DMS53 (cell line): ENCODE results near the gene RRP12.
A peak's percentile ranks its signal among the peaks of the same experiment; 100 is the strongest.
"Not testable (repeated sequence)": the region's sequence is repeated elsewhere in the genome, so short reads cannot be mapped to it uniquely, and the experiment has no call there.

Source experiments
- DNase-seq: peaks from one replicate; lab custom pipeline; 2025; lab: John Stamatoyannopoulos, UW

Gene RRP12

DNA sequence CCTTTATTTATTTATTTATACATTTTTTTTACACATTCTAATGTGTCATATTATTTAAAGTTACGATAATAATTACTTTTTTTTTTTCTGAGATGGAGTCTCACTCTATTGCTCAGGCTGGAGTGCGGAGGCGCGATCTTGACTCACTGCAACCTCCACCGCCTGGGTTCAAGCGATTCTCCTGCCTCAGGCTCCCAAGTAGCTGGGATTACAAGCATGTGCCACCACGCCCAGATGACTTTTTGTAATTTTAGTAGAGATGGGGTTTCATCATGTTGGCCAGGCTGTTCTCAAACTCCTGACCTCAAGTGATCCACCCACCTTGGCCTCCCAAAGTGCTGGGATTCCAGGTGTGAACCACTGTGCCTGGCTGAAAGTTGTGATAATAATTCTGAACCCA is 5.3 kb upstream of the RRP12 start:
- not testable (repeated sequence) for DNase-seq

DNA sequence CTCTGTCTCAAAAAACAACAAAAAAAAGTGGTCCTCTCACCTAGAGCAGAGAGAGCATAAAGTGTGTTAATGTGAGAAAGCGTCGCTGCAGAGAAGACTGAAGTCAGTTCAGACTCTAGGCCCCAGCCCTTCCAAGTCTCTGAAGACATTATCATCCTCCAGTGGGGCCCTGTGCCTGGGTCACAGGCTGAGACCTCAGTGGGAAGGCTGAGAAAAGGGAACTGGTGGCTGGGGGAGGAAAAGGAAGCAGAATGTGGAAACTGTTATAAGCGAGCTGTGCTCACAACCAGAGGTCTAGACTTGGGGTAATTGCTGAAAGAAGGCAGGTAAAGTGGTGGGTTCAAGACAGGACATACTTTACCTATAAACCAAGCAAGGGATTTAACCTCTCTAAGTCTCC is 4.9 kb upstream of the RRP12 start:
- DNase-seq, result no peak

DNA sequence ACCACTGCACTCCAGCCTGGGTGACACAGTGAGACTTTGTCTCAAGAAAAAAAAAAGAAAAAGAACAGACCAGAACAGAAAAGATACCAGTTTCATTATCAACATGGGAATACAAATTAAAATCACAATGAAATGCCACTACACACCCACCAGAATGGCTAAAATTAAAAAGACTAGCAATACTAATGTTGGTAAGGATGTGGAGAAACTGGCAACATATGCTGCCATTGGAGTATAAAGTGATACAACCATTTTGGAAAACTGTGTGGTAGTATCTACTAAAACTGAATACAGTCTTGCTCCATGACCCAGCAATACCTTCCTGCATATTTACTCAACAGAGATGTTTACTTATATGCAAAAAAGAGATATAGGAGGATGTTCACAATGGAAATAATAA is 2.9 kb upstream of the RRP12 start:
- no peak for DNase-seq

DNA sequence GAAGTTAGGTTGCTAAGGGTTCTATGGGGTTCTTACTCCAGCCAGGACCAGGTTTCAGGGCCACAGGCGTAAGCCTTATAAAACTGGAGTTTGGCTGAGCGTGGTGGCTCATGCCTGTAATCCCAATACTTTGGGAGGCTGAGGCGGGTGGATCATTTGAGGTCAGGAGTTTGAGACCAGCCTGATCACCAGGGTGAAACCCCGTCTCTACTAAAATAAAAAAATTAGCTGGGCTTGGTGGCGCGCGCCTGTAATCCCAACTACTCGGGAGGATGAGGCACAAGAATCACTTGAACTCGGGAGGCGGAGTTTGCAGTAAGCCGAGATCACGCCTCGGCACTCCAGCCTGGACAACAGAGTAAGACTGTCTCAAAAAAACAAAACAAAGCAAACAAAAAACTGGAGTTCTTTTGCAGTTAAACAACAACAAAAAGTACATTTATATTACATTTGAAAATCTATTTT is 347 bp upstream of the RRP12 start:
- DNase-seq, result peak; percentile 73

DNA sequence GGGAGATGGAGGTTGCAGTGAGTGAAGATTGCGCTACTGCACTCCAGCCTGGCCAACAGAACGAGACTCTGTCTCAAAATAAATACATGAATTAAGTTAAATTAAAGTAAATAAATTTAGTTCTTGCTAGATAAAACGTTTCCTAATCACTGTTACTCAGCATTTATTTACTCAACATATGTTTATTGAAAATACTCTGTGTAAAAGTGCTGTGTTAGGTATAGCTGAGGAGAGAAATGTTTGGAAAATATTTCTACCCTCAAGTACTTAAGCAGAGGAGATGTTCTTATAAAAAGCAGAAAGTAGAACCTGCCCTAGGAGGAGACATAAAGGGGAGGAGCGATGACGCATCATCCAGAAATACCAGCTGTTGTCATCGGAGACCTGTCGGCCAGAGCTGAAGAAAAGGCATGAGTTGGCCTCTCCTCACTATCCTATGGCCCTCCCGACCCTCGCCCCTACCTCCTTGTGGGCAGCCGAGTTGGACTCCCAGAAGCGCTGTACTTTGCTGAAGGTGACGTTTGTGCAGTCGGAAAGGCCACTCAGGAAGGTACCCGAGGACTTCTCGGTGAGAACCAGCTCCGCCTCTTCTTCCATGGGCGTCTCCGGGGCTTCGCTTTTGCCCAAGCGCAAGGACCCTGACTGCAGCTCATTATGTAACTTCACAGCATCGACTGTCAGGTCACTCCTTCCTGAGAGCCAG is 1.1 kb downstream of the RRP12 start:
- peak; percentile 95 for DNase-seq

DNA sequence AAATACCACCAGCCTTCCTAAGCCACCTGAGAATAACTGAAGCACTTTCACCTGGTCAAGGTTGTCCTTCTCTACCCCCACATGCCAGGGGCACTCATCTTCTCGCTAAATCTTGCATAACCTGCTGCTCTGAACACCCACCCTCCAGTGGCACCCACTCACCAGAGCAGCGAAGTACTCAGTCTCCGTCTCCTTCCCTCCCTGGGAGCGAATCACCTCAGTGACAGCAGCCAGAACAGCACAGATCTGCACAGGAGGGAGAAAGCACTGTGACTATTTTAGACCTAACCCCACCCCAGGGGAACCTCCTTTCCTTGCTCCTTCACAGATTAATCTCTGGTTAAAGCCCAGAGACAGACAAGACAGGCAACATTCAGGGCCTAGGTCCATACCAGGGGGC is 5.1 kb downstream of the RRP12 start:
- no peak for DNase-seq

DNA sequence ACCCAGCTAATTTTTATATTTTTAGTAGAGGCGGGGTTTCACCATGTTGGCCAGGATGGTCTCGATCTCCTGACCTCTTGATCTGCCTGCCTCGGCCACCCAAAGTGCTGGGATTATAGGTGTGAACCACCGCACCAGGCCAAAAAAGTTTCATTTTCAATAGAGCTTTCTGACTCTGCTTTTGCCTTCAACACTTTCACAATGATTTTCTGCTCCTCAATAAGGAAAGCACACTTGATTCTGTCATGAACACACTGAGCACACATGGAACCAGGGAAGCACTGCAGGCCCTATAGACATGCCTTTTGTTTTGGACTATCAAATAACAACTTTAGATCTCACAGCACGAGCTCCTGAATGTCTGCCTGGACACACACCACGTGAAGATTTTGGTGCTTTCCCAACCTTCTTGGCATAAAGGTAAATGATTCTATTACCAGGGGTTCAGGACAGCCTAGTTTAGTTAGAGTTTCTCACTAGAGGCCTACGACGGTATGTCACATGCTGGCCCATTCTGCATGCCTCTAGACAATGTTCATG is 8.0 kb downstream of the RRP12 start:
- no peak for DNase-seq

DNA sequence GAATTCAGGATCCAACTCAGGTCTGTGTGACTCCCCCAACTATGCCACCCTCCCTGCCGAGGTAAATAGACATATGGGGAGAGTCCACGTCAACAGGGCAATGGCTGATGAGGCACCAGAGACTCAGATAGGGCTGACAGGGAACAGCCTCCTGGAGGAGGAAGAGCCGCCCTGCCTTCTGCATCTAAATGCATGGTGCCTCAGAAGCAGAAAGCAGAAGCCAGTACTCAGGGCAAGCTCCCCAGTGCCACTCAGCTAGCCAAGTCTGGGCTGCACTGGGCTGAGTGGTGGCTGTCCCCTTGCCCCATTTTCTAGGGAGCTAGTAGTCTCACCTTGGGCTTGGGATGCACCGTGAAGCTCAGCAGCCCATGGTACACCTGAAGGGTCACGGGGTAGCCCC is 11.0 kb downstream of the RRP12 start:
- no peak for DNase-seq

DNA sequence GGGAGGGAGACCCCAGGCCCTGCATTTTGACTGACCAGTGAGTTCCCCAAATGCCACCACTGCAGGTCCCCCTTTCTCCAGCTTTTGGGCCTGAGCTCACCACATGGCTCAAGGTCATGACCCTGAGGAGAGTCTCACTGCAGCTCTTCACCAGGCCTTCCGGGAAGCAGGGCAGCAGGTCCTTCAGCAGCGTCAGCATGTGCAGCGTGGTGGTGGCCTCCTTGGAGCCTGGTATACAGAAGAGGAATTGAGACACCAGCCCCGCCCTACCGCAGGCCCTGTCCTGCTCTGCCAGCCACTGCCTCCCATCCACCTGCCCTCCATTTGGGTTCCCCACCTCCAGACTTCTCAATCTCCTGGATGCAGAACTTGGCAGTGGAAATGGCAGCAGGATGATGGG is 13.0 kb downstream of the RRP12 start:
- DNase-seq, result no peak

DNA sequence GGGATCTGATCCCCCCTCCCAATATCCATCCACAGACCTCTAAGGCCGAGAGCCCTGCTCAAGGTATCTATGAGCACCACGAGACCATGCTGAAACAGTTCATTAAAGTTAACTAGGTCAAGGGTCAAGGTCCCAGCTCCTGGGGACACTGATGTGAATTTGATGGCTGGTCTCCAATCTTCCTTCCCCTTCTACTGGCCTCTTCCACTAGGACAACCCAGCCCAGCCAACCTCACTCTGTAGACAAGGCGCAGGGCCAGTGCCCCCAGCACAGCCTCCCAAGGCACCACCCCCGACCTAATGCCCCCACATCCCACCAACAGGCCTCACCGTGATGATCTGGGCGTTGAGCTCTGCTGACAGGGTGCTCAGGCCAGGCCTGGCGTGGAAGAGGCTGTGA is 15.6 kb downstream of the RRP12 start:
- no peak for DNase-seq

DNA sequence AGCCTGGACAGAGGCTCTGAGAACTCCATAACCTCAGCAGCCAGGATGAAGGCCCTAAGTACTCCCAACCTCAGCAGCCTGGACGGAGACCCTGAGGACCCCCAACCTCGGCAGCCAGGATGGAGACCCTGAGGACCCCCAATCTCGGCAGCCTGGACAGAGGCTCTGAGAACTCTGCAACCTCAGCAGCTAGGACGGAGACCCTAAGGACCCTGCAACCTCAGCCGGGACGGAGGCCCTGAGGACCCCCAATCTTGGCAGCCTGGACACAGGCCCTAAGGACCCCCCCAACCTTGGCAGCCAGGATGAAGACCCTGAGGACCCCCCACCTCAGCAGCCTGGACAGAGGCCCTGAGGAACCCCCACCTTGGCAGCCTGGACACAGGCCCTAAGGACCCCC is 16.5 kb downstream of the RRP12 start:
- no peak for DNase-seq

DNA sequence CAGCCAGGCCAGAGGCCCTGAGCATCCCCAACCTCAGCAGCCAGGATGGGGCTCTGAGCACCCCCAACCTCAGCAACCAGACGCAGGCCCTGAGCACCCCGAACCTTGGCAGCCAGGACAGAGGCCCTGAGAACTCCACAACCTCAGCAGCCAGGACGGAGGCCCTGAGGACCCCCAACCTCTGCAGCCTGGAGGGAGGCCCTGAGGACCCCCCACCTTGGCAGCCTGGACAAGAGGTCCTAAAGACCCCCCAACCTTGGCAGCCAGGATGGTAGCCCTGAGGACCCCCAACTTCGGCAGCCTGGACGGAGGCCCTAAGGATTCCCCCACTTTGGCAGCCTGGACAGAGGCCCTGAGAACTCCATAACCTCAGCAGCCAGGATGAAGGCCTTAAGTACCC is 17.0 kb downstream of the RRP12 start:
- DNase-seq, result no peak

DNA sequence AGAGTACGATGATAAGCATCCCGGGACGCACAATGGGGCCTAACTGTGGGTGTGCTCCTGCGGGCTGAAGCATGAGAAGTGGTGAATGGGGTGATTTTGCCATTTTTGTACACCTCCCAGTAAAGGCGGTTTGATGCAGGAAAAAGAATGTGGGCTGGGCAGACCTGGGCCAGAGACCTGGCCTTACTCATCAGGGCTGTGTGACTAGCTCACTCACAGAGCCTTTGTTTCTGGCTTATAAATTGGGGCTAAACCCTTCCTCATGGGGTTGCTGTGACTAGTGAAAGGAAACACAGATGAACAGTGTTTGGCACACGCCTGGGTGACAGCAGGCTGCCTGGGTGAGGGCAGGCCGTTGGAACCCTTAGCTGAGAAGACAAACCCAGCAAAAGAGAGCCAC is 18.0 kb downstream of the RRP12 start:
- DNase-seq, result no peak

DNA sequence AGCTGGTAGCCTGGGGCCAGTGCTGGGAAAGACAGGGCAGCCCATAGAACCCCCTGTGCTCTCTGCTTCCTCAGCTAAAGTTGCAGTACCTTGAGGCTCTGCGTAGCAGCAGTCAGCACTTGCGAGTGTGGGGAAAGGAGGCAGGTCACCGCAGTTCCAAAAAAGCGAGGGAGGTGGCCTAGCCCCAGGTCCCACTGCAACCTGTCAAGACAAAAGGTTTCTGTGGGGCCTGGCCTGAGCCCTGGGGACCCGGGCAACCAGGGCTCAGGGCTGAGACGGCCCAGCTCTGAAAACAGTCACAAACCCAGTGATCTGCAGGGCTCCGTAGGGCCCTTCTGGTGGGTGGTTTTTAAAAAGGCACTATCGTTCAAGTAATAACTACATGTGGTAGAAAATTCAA is 19.5 kb downstream of the RRP12 start:
- DNase-seq, result no peak

DNA sequence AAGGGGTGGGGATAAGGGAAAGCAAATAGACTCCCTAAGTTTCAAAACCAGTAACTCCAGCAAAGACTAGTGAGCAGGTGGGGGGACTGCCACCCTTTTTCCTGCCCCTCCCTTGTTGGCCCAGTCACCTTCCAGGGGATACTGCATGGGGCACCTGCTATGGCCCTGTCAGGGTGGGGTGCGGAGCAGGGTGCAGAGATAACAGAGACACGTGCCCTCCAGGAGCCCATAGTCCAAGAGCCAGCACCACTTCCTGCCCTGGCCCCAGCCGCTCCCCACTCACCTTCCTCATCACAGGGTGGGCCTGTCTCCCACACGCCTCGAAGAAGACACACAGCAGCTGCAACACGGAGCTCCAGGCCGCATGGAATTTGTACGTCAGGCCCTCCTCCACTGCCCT is 20.6 kb downstream of the RRP12 start:
- no peak for DNase-seq

DNA sequence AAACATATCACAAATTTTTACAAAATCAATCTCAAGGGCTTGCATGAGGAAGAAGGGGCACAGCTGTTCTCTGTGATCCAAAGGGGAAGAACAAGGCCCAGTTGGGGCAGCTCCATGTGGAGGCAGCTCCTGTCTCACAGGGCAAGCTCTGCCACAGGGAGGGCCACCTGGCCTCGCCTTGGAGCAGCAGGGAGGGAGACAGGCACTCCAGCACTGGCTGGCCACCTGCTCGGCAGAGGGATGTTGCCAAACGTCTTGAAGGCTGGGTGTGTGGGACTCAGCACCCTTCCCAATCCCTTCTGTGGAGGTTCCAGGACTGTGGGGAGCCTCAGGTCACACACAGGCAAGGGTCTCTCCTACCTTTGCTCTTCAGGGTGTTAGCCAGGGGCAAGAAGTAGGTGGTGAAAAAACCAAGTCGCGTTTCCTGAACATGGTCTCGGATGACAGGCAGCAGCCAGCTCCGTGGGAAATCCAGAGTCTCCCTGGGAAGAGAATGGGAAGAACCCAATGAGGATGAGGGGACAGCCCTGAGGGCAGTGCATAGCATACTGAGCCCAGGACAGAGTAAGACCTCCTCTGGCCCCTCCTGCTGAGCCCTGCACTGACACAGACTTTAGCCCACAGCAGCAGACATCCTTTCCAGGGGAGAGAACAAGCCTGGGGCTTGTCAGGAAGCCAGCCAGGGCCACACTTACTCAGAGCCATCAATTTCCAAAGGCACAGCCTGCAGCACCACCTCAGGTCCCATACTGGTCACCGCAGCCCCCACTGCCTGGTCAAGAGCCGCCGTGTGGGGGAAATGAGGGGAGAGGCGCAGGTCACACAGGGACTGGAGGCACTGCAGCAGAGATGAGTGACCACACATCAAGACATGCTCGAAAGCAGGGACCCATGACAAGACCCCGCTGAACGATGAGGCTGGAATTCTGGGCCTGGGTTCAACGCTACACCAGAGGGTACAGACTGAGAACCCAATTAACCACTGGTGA is 21.9 kb downstream of the RRP12 start:
- no peak for DNase-seq

DNA sequence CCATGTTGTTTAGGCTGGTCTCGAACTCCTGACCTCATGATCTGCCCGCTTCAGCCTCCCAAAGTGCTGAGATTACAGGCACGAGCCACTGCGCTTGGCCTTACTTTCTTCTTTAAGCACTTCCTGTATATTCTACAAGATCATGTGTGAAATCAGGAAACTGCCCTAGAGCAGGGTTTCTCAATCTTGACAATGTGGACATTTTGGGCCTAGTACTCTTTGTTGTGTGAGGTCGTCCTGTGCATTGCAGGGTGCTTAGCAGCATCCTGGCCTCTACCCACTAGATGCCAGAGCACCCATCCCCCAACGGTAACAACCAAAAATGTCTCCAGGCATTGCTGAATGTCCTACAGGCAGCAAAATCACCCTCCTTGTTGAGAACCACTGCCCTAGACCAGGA is 24.7 kb downstream of the RRP12 start:
- DNase-seq, result no peak

DNA sequence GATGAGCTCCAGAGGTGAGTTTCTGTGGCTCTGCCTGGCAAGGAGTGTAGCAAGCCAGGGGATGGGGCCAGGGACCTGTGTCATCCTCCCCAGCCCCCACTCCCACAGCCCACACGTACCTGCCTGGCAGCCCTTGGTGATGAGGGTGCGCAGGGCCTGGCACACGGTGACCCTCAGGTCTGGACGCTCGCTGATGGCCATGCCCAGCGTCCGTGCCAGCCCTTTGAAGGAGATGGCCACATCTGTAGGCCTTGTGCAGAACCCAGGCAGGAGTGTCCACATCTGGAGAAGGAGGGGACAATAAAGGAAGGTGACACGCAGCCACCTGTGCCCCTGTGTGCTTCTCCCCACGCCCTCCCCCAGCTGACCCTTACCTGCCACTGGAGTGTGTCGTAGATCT is 27.7 kb downstream of the RRP12 start:
- DNase-seq, result no peak

DNA sequence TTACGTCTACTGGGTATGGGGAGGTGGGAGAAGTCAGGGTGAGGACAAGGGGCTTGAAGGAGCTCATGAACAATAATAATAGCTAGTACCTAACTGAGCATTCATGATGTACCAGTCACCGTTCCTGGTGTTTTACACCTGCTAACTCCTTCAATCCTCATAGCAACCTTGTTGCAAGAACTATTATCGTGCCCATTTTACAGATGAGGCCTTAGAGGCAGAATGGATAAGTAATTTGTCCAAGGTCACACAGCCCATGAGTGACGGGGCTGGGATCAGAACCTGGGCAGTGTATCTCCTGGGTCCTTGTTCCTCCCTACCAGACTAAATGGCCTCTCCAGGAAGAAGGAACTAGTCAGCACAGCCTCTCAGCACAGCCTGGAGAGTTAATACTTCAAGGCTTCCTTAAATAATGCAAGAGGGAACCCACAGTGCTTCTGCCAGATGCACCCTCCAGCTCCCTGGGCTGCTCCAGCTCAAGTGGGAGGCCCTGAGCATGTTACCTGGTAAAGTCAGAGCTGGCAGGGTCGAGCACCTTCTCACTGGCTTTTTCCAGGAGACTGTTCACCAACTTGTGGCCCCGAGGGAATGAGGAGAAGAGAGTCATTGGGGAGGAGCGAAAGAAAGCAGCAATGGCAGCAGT is 28.8 kb downstream of the RRP12 start:
- DNase-seq, result no peak

DNA sequence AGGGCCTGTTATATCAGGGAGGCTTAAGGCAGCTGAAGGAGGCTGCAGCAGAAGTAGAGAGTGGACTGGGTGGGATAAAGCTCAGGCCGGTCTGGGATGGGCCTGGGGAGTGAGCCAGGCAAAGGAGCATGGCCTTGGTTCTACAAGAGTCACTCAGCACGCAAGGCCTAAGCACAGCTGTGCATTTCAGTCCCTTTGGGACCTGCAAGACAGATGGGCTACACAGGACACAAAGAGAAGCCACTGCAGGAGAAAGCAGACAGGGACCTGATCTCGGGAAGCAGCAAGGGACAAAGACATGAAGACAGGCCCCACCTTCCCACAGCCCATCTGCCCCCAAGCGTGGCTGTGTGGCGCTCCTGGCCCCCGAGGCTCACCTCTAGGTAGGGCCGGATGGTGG is 29.4 kb downstream of the RRP12 start:
- no peak for DNase-seq

DNA sequence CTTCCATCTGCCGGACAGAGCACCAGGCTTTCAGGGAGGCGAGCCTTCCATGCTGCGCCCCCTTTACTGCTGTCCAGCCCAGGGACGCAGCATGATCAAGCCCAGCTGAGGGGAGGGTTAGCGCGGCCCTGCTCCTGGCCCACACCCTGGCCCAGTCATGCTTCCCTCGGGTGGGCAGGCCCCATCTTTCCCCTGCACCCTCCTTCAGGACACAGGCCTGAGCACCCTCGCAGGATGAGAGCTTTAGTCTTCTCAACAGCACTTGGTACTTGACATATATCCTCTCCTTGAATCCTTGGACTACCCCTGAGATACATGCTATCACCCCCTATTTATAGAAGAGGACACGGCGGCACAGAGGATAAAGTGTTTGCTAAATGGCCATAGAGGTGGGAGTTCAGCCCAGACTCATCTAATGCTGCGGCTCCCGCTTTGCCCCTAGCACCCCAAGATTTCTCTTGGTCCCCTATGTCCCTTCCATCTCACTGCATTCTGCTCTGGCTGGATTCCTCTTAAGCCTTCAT is 34.0 kb downstream of the RRP12 start:
- no peak for DNase-seq

DNA sequence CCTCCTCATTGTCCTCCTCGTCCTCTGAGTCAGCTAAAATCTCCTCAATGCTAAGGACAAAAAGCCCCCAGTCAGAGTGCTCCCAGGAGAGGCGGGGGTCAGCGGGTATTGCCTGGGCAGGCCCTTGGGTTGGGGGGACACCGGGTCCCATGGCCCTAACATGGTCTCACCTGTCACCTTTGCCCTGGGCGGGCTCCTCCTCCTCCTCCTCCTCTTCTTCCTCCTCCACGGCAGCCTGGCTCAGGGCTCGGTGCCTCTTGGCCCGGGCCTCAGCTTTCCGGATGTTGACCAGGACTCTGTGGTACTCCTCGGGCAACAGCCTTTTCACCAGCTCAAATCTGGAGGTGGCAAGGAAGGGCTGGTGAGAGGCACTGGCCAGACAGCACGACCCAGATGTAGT is 34.6 kb downstream of the RRP12 start:
- no peak for DNase-seq
